Trophoblast cell (in vitro differentiated cells and primary cell): ENCODE results near the gene ZNF716.

Experiments
- DNase-seq, 2 donors: peaks; one replicate each; pipeline ENCODE4 v3.0.0-alpha.2; 2016
- H2AFZ ChIP-seq: 2 replicates; pipeline ENCODE4 v1.6.1; 2013; ENCODE audit warnings: low read length, moderate library complexity, mild to moderate bottlenecking; ENCODE audit not compliant: insufficient read depth, poor library complexity
- H2AK5ac ChIP-seq: 2 replicates; pipeline ENCODE4 v1.6.1; 2013; ENCODE audit warnings: mild to moderate bottlenecking, low read length
- H2BK120ac ChIP-seq: 2 replicates; pipeline ENCODE4 v1.6.1; 2013; ENCODE audit warnings: low read length, mild to moderate bottlenecking, moderate library complexity; ENCODE audit not compliant: insufficient read depth, poor library complexity
- H2BK12ac ChIP-seq: 2 replicates; pipeline ENCODE4 v1.6.1; 2013; ENCODE audit warnings: mild to moderate bottlenecking, low read length, moderate library complexity
- H2BK5ac ChIP-seq: 2 replicates; pipeline ENCODE4 v1.6.1; 2013; ENCODE audit warnings: low read length, low read depth, moderate library complexity, mild to moderate bottlenecking; ENCODE audit not compliant: poor library complexity
- H3K14ac ChIP-seq: 2 replicates; pipeline ENCODE4 v1.6.1; 2013; ENCODE audit warnings: mild to moderate bottlenecking, low read length
- H3K18ac ChIP-seq: 2 replicates; pipeline ENCODE4 v1.6.1; 2013; ENCODE audit warnings: mild to moderate bottlenecking, low read length
- H3K23ac ChIP-seq: 2 replicates; pipeline ENCODE4 v1.6.1; 2013; ENCODE audit warnings: low read length
- H3K27ac ChIP-seq: 2 replicates; pipeline ENCODE4 v1.5.1; 2013; ENCODE audit warnings: low read depth, mild to moderate bottlenecking, inconsistent platforms, low read length, moderate library complexity
- H3K27me3 ChIP-seq: 2 replicates; pipeline ENCODE4 v1.6.1; 2013; ENCODE audit warnings: inconsistent platforms, mild to moderate bottlenecking, low read length, moderate library complexity; ENCODE audit not compliant: insufficient read depth
- H3K36me3 ChIP-seq, 2 experiments: 1 replicate in 1 of 2; 2 replicates in 1 of 2; pipeline ENCODE4 v1.6.1; 2013; ENCODE audit warnings: low read length in 2 of 2, mild to moderate bottlenecking in 2 of 2, moderate library complexity in 1 of 2; ENCODE audit not compliant: insufficient read depth in 2 of 2, control insufficient read depth in 1 of 2
- H3K4ac ChIP-seq: 2 replicates; pipeline ENCODE4 v1.6.1; 2013; ENCODE audit warnings: low read depth, mild to moderate bottlenecking, low read length, moderate library complexity
- H3K4me1 ChIP-seq, 2 experiments: 1 replicate in 1 of 2; 2 replicates in 1 of 2; pipeline ENCODE4 v1.6.1; 2013; ENCODE audit warnings: low read length in 2 of 2, mild to moderate bottlenecking in 2 of 2, moderate library complexity in 1 of 2; ENCODE audit not compliant: insufficient read depth in 2 of 2, control insufficient read depth in 1 of 2
- H3K4me2 ChIP-seq: 2 replicates; pipeline ENCODE4 v1.6.1; 2013; ENCODE audit warnings: inconsistent platforms, mild to moderate bottlenecking, low read length, moderate library complexity
- H3K4me3 ChIP-seq: 2 replicates; pipeline ENCODE4 v1.5.1; 2013; ENCODE audit warnings: mild to moderate bottlenecking, low read depth, low read length, inconsistent platforms
- H3K79me1 ChIP-seq: one replicate; pipeline ENCODE4 v1.6.1; 2013; ENCODE audit warnings: low read length
- H3K79me2 ChIP-seq: 2 replicates; pipeline ENCODE4 v1.6.1; 2013; ENCODE audit warnings: low read length, mild to moderate bottlenecking; ENCODE audit not compliant: control insufficient read depth, insufficient read depth, poor library complexity
- H3K9ac ChIP-seq: 2 replicates; pipeline ENCODE4 v1.6.1; 2013; ENCODE audit warnings: mild to moderate bottlenecking, low read length
- H3K9me3 ChIP-seq: 2 replicates; pipeline ENCODE4 v1.6.1; 2013; ENCODE audit warnings: low read depth, mild to moderate bottlenecking, control low read depth, inconsistent platforms, low read length; ENCODE audit not compliant: insufficient read depth
- H4K12ac ChIP-seq: 2 replicates; pipeline ENCODE4 v1.6.1; 2013; ENCODE audit warnings: low read depth, mild to moderate bottlenecking, low read length, moderate library complexity
- H4K8ac ChIP-seq: 2 replicates; pipeline ENCODE4 v1.6.1; 2013; ENCODE audit warnings: low read depth, mild to moderate bottlenecking, low read length, moderate library complexity
- H4K91ac ChIP-seq: one replicate; pipeline ENCODE4 v1.6.1; 2013; ENCODE audit warnings: low read depth, mild to moderate bottlenecking, low read length, moderate library complexity
- WGBS: extraction: QIAGEN DNeasy Blood & Tissue Kit; methylation state at CpG from one replicate; pipeline ENCODE4 v1.1.7; 2013; ENCODE audit warnings: missing lambda C conversion rate; ENCODE audit not compliant: insufficient read length, insufficient coverage; ENCODE audit errors: extremely low coverage; 5-methylcytosine and 5-hydroxymethylcytosine counted together

The ZNF716 gene

GRCh38 chr7:57412618-57413017, 37.4 kb upstream of the ZNF716 start:
- Histone ChIP-seq H3K9me3 (peaks cover 67% of the 10 kb centered on the region), H2BK120ac (no peak overlapping the region), H4K8ac (no peak overlapping the region), H3K36me3 (no peaks in the 10 kb centered on the region), H2BK12ac (no peak overlapping the region), H3K4me3 (no peak overlapping the region), H2AFZ (no peak overlapping the region), H3K79me2 (no peaks in the 10 kb centered on the region), H4K91ac (no peak overlapping the region), H3K18ac (no peak overlapping the region), H3K4ac (no peak overlapping the region), H3K14ac (no peak overlapping the region), H3K4me2 (no peak overlapping the region), H3K23ac (no peak overlapping the region), H3K27me3 (peaks cover 4% of the 10 kb centered on the region), H3K79me1 (no peaks in the 10 kb centered on the region), H4K12ac (no peak overlapping the region), H3K9ac (no peak overlapping the region), H2BK5ac (no peak overlapping the region), H2AK5ac (no peak overlapping the region), H3K4me1 (no peaks in the 10 kb centered on the region), H3K27ac (no peak overlapping the region)
- no peak for DNase-seq
- WGBS = no CpG with 5 or more reads among the region's 3 CpGs

DNA sequence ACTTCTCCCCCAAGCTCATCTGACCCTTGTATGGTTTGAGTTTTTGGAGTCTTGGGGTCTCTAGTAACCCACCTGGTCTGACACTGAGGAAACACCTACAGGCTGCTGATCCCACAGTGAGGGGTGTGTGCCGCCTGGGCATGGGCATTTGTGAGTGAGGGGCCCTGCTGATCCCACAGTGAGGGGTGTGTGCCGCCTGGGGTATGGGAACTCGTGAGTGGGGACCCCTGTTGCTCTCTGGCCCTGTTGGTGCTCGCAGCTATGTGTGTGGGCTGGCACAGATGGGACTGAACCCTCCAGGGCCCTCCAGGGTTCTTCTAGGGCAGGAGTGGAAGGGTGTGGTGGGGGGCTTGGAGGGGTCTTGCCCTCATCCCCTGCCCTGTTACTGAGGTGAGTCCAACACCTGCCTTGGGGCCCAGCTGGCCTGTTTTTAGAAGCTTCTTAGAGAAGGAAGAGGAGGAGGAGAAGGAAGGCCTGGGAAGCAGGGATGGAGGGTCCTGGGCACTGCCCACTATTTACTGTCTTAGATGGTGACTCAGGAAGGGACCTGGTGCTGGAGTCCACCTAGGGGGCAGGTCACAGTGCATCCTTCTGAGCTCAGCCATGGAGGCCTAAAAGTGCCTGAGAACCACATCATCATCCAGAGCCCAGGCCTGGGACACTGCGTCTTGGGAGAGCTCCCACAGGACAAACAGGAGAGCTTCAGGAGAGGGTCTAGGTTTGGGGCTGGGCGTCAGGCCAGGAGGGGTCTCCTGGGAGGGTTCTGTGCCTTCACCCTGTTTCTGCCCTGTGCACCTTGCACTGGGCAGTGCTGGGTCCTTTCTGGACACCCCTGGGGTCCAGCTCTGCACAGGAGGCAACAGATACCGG, 36.2 kb upstream of the ZNF716 start:
- Histone ChIP-seq H3K9ac (no peak overlapping the region), H3K27ac (no peak overlapping the region), H3K14ac (no peak overlapping the region), H3K36me3 (no peaks in the 10 kb centered on the region), H3K27me3 (peaks cover 4% of the 10 kb centered on the region), H3K18ac (no peak overlapping the region), H3K9me3 (peaks cover 71% of the 10 kb centered on the region), H3K79me2 (no peaks in the 10 kb centered on the region), H3K4ac (no peak overlapping the region), H3K4me1 (no peaks in the 10 kb centered on the region), H3K4me3 (no peak overlapping the region), H4K8ac (no peak overlapping the region), H4K91ac (no peak overlapping the region), H2BK12ac (no peak overlapping the region), H3K4me2 (no peak overlapping the region), H2BK5ac (no peak overlapping the region), H4K12ac (no peak overlapping the region), H3K79me1 (no peaks in the 10 kb centered on the region), H2AFZ (no peak overlapping the region), H3K23ac (no peak overlapping the region), H2BK120ac (no peak overlapping the region), H2AK5ac (no peak overlapping the region)
- DNase-seq = no peak
- WGBS = no CpG with 5 or more reads among the region's 7 CpGs

DNA sequence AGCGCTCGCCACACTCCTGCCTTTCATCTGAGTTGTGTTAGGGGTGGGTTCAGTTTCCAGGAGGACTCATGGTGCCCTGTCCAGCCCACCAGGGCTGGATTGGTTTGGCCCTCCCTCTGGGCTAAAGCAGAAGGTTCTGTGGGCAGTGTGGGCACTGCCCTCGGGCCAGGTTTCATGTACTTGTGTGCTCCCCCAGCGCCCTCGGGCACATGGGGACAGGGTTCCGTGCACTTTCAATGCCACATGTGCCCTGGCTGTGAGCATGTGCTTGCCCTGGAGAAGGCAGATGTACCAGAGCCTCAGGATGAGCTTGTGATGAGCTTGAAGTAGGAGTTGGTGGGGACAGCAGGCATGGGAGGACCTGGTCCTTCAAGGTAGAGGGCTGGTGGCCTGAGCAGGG, 35.6 kb upstream of the ZNF716 start:
- H2AFZ ChIP-seq = no peak overlapping the region
- H3K79me2 ChIP-seq = no peaks in the 10 kb centered on the region
- H3K4me3 ChIP-seq = peak overlapping the region; percentile 40
- no peak overlapping the region for H3K4ac ChIP-seq
- no peak overlapping the region for H2BK5ac ChIP-seq
- peaks cover 69% of the 10 kb centered on the region for H3K9me3 ChIP-seq
- H2BK12ac ChIP-seq = no peak overlapping the region
- no peak overlapping the region for H4K12ac ChIP-seq
- no CpG with 5 or more reads among the region's 6 CpGs for WGBS
- peaks cover 4% of the 10 kb centered on the region for H3K27me3 ChIP-seq
- no peak overlapping the region for H3K18ac ChIP-seq
- no peak overlapping the region for H2AK5ac ChIP-seq
- H3K4me2 ChIP-seq = no peak overlapping the region
- H4K91ac ChIP-seq = no peak overlapping the region
- no peak overlapping the region for H4K8ac ChIP-seq
- no peaks in the 10 kb centered on the region for H3K36me3 ChIP-seq
- H3K9ac ChIP-seq = peak overlapping the region; percentile 2
- no peak overlapping the region for H2BK120ac ChIP-seq
- H3K23ac ChIP-seq = no peak overlapping the region
- no peak overlapping the region for H3K14ac ChIP-seq
- DNase-seq = no peak
- no peaks in the 10 kb centered on the region for H3K4me1 ChIP-seq
- no peak overlapping the region for H3K27ac ChIP-seq
- H3K79me1 ChIP-seq = no peaks in the 10 kb centered on the region

- Histone ChIP-seq H3K18ac (no peak overlapping the region), H3K36me3 (no peaks in the 10 kb centered on the region), H3K23ac (no peak overlapping the region), H2AK5ac (no peak overlapping the region), H2BK5ac (no peak overlapping the region), H3K4me2 (no peak overlapping the region), H3K9me3 (peaks cover 69% of the 10 kb centered on the region), H3K14ac (no peak overlapping the region), H3K4me3 (no peak overlapping the region), H4K91ac (no peak overlapping the region), H4K8ac (no peak overlapping the region), H3K4ac (no peak overlapping the region), H3K79me1 (no peaks in the 10 kb centered on the region), H3K27ac (no peak overlapping the region), H3K27me3 (peaks cover 4% of the 10 kb centered on the region), H3K79me2 (no peaks in the 10 kb centered on the region), H3K9ac (no peak overlapping the region), H2BK120ac (no peak overlapping the region), H3K4me1 (no peaks in the 10 kb centered on the region), H2BK12ac (no peak overlapping the region), H4K12ac (no peak overlapping the region), H2AFZ (no peak overlapping the region)
- no peak for DNase-seq
- no CpG with 5 or more reads among the region's 1 CpG for WGBS
Observed at GRCh38 chr7:57414852-57415251, 35.1 kb upstream of the ZNF716 start.
